ENCODE results near the gene CACNG4. TPM values are rescaled to one million over a fixed set of nuclear protein-coding genes. Genes with fewer than 3 reads are reported as not detected.

CACNG4 gene
- total RNA-seq, 2 donors from 2014 or later, result 9.5 to 12.9 TPM

DNA sequence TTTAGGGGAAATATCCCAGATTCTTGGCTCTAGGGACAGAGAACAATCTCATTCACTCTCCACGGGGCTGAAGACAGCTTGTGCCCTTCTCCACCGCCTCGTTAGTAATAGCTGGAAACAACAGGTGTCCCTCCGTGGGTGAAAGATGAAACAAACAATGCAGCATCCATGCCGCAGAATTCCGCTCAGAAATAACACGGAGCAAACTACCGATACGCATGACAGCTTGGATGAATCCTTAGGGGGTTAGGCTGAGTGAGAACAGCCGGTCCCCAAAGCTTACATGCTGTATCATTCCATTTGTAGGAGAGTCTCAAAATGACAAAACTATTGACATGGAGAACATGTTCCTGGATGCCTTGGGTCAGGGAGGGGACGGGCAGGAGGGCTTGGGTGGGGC, 50.5 kb downstream of the CACNG4 start:
- TF ChIP-seq, protein P1, sequence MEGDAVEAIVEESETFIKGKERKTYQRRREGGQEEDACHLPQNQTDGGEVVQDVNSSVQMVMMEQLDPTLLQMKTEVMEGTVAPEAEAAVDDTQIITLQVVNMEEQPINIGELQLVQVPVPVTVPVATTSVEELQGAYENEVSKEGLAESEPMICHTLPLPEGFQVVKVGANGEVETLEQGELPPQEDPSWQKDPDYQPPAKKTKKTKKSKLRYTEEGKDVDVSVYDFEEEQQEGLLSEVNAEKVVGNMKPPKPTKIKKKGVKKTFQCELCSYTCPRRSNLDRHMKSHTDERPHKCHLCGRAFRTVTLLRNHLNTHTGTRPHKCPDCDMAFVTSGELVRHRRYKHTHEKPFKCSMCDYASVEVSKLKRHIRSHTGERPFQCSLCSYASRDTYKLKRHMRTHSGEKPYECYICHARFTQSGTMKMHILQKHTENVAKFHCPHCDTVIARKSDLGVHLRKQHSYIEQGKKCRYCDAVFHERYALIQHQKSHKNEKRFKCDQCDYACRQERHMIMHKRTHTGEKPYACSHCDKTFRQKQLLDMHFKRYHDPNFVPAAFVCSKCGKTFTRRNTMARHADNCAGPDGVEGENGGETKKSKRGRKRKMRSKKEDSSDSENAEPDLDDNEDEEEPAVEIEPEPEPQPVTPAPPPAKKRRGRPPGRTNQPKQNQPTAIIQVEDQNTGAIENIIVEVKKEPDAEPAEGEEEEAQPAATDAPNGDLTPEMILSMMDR (IDR thresholded peaks at IDR 0.05), result no peak
- no peak for TF ChIP-seq POLR2AphosphoS5 (IDR thresholded peaks at IDR 0.05)
- TF ChIP-seq POLR2A (IDR thresholded peaks at IDR 0.05), result no peak
- H3K27ac ChIP-seq, result no peak overlapping the region
- H3K36me3 ChIP-seq, result no peaks in the 10 kb centered on the region
- DNase-seq (ENCODE audit: low spot score), result no peak
- H3K4me3 ChIP-seq, result no peak overlapping the region
- H3K4me1 ChIP-seq (replicated peaks), result no peaks in the 10 kb centered on the region
- WGBS, result 84% methylated on average over 11 of the region's 11 CpGs
- intact Hi-C loops (cut with DNase I), result no loop called here
- H3K27me3 ChIP-seq (replicated peaks; ENCODE audit: insufficient read depth), result no peaks in the 10 kb centered on the region
- H3K9me3 ChIP-seq, result no peaks in the 10 kb centered on the region

DNA sequence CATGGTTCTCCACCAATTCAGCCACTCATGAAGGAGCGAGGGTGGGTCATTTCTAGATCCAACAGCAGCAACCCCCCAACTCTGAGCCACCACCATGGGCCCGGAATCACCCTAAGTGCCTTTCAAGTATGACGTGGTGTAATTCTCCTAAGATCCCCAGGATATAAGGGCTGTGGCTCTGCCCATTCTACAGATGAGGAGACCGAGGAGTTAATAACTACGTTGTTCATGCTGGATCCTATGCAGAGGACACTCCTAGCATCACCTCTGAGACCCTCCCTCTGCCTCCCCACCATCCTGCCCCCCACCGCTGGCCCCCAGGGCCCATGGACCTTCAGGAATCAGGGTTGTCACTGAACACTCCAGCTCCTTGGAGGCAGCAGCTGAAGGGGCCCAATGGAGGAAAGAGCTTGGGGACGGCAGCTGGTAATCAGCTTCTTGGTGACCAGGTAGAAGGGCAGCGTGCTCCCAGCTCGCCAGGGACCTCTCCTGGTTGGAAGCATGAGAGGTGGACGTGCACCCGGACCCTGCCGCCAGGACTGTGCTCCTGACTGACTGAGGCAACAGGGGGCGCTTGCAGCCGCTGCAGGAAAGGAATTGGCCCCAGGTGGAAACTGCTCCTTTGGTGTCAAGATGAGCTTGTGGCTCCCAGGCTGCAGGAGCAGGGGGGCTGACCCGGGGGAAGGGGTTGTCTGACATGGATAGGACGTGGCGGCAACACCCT, 51.7 kb downstream of the CACNG4 start:
- H3K27me3 ChIP-seq (replicated peaks; ENCODE audit: insufficient read depth), result no peaks in the 10 kb centered on the region
- H3K4me1 ChIP-seq (replicated peaks), result no peaks in the 10 kb centered on the region
- intact Hi-C loops (cut with DNase I), result no loop called here
- H3K36me3 ChIP-seq, result no peaks in the 10 kb centered on the region
- H3K9me3 ChIP-seq, result no peaks in the 10 kb centered on the region
- H3K4me3 ChIP-seq, result no peak overlapping the region
- TF ChIP-seq POLR2AphosphoS5 (IDR thresholded peaks at IDR 0.05) (no peak), POLR2A (IDR thresholded peaks at IDR 0.05) (no peak)
- TF ChIP-seq, protein P1 (IDR thresholded peaks at IDR 0.05), result no peak
- H3K27ac ChIP-seq, result no peak overlapping the region
- DNase-seq (ENCODE audit: low spot score), result no peak
- 87% methylated on average over 16 of the region's 17 CpGs for WGBS

DNA sequence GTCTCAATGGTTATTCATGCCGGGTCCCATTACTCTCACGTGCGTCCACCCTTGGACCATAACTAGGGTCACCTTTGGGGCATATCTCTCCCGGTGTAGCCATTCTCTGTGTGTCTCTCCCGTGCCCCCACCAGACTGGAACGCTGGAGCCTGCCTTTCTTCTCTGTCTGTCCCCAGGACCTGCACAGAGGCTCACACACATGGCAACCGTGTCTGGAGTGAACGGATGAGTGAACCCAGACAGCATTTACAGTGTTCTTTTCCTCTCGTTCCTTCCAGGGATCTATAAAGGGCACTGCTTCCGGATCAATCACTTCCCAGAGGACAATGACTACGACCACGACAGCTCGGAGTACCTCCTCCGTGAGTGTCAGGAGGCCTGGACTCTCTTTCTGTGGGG, 53.4 kb downstream of the CACNG4 start:
- H3K27ac ChIP-seq, result no peak overlapping the region
- H3K4me1 ChIP-seq (replicated peaks), result no peaks in the 10 kb centered on the region
- intact Hi-C loops (cut with DNase I), result no loop called here
- WGBS, result 86% methylated on average over 14 of the region's 14 CpGs
- H3K36me3 ChIP-seq, result no peaks in the 10 kb centered on the region
- TF ChIP-seq, protein P1 (IDR thresholded peaks at IDR 0.05), result no peak
- TF ChIP-seq POLR2A (IDR thresholded peaks at IDR 0.05), result no peak
- no peak for TF ChIP-seq POLR2AphosphoS5 (IDR thresholded peaks at IDR 0.05)
- DNase-seq (ENCODE audit: low spot score), result no peak
- no peak overlapping the region for H3K4me3 ChIP-seq
- no peaks in the 10 kb centered on the region for H3K9me3 ChIP-seq
- H3K27me3 ChIP-seq (replicated peaks; ENCODE audit: insufficient read depth), result no peaks in the 10 kb centered on the region

DNA sequence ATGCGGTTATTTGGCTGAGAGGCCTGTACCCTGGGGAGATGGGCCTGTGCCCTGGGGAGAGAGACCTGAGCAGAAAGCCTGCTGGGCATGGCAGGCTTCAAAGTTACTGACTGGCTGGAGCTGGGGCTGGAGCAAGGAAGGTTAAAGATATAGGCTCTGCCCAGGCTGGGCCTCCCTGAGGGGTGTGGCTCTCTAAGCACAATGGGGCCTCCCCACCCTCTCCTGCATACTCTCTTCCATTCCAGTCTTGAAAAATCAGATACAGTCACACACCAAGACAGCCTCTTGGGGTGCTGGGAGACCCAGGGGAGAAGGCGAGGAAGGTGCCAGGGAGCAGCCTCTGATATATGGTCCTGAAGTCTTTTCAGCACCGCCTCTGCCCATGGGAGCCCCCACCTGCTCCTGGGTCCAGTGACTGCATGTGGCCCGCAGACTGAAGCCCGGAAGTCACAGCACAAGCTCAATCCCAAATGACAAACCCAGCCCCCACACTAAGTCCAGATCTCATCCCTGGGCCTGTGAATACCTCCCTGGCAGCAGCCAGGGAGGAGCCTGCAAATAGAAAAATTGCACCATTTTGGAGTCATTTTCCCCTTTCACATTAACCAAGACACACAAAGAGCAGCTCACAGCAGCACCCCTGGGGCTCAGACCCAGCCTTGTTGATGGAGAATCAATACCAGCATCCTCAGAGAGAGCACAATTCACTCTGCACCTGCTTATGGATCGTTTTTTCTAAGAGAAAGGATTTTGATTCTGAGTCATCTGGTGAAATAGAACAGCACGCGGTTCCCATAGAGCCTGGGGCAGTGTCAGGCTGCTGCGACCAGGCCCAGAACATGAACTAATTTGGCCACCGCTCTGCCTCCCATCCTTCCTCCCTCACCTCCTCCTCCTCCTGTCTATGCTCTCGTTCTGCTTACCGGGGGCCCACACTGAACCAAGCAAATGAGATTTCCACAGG, 54.2 kb downstream of the CACNG4 start:
- H3K27me3 ChIP-seq (replicated peaks; ENCODE audit: insufficient read depth), result no peaks in the 10 kb centered on the region
- WGBS, result 87% methylated on average over 12 of the region's 12 CpGs
- no peaks in the 10 kb centered on the region for H3K9me3 ChIP-seq
- no peaks in the 10 kb centered on the region for H3K4me1 ChIP-seq (replicated peaks)
- H3K4me3 ChIP-seq, result no peak overlapping the region
- H3K36me3 ChIP-seq, result no peaks in the 10 kb centered on the region
- TF ChIP-seq POLR2A (IDR thresholded peaks at IDR 0.05) (no peak), POLR2AphosphoS5 (IDR thresholded peaks at IDR 0.05) (no peak)
- TF ChIP-seq, protein P1 (IDR thresholded peaks at IDR 0.05), result no peak
- H3K27ac ChIP-seq, result no peak overlapping the region
- no peak for DNase-seq (ENCODE audit: low spot score)
- intact Hi-C loops (cut with DNase I), result no loop called here
